Measurements from ENCODE around the gene PAK5.

The PAK5 gene

DNA sequence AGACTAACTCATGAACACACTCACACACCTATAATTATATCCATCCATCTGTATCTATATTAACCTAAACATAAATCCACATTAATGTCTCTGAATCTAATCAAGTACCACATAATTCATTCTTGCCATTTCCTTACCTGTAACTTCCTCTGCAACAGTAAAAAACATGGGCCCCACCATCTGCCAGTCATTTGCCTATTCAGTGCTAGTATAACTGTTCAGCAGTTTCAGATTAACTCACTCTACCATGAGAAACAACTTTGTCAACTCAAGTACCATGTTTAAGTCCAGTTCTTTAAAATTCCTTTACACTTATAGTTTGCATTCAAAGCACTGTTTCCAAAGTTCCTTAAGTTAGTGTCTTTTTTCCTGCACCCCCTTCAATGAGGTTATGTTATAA is 255.7 kb downstream of the PAK5 start:
- Histone ChIP-seq H3K4me1 (ENCODE audit: insufficient read depth, poor library complexity, severe bottlenecking) (no peaks in the 10 kb centered on the region), H3K4me3 (ENCODE audit: severe bottlenecking) (no peak overlapping the region), H3K36me3 (ENCODE audit: low read depth) (no peaks in the 10 kb centered on the region), H3K27me3 (ENCODE audit: insufficient read depth, poor library complexity, severe bottlenecking) (no peaks in the 10 kb centered on the region), H3K27ac (ENCODE audit: poor library complexity, severe bottlenecking) (no peak overlapping the region), H3K9me3 (ENCODE audit: severe bottlenecking) (no peaks in the 10 kb centered on the region)
- TF ChIP-seq, protein P1, sequence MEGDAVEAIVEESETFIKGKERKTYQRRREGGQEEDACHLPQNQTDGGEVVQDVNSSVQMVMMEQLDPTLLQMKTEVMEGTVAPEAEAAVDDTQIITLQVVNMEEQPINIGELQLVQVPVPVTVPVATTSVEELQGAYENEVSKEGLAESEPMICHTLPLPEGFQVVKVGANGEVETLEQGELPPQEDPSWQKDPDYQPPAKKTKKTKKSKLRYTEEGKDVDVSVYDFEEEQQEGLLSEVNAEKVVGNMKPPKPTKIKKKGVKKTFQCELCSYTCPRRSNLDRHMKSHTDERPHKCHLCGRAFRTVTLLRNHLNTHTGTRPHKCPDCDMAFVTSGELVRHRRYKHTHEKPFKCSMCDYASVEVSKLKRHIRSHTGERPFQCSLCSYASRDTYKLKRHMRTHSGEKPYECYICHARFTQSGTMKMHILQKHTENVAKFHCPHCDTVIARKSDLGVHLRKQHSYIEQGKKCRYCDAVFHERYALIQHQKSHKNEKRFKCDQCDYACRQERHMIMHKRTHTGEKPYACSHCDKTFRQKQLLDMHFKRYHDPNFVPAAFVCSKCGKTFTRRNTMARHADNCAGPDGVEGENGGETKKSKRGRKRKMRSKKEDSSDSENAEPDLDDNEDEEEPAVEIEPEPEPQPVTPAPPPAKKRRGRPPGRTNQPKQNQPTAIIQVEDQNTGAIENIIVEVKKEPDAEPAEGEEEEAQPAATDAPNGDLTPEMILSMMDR (IDR thresholded peaks at IDR 0.05; ENCODE audit: poor library complexity, severe bottlenecking): no peak
- ATAC-seq (ENCODE audit: low read depth) (no peak), DNase-seq (ENCODE audit: low spot score) (no peak)

DNA sequence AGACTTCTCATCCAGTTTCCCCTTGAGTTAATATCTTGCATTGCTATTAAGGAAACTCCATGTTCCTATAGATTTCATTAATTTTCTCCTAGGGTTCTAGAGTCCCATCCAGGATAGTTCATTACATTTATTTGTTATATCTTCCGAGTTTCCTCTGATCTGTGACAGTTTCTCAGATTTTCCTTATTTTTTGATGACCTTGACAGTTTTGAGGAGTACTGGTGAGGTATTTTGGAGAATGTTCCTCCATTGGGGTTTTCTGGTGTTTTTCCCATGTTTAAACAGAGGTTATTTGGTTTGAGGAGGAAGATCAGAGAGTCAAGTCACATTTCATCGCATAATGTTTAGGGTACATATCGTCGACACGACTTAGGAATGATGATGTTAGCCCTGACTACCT is 256.7 kb downstream of the PAK5 start:
- Histone ChIP-seq H3K9me3 (ENCODE audit: severe bottlenecking) (no peaks in the 10 kb centered on the region), H3K4me1 (ENCODE audit: insufficient read depth, poor library complexity, severe bottlenecking) (no peaks in the 10 kb centered on the region), H3K36me3 (ENCODE audit: low read depth) (no peaks in the 10 kb centered on the region), H3K4me3 (ENCODE audit: severe bottlenecking) (no peak overlapping the region), H3K27ac (ENCODE audit: poor library complexity, severe bottlenecking) (no peak overlapping the region), H3K27me3 (ENCODE audit: insufficient read depth, poor library complexity, severe bottlenecking) (no peaks in the 10 kb centered on the region)
- DNase-seq (ENCODE audit: low spot score) (no peak), ATAC-seq (ENCODE audit: low read depth) (no peak)
- TF ChIP-seq, protein P1 (IDR thresholded peaks at IDR 0.05; ENCODE audit: poor library complexity, severe bottlenecking): no peak

DNA sequence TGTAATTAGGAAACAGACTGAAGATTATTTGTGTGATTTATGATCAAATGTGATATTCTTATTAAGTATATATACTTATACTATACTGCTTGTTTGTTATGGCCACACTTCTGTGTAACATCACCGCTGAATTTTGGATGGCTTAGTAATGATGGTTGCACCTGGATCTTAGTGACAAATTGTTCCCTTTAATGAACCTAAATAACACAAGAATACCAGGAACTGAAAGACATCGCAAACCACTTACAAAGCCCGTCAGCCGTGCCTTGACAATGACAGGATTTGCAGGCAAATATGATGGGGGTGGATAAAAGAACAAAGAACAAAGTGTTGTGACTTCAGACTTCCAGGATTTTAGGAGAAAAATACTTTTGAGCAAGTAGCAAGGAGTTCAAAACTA is 257.4 kb downstream of the PAK5 start:
- Histone ChIP-seq H3K27ac (ENCODE audit: poor library complexity, severe bottlenecking) (no peak overlapping the region), H3K27me3 (ENCODE audit: insufficient read depth, poor library complexity, severe bottlenecking) (no peaks in the 10 kb centered on the region), H3K4me1 (ENCODE audit: insufficient read depth, poor library complexity, severe bottlenecking) (no peaks in the 10 kb centered on the region), H3K36me3 (ENCODE audit: low read depth) (no peaks in the 10 kb centered on the region), H3K9me3 (ENCODE audit: severe bottlenecking) (no peaks in the 10 kb centered on the region), H3K4me3 (ENCODE audit: severe bottlenecking) (no peak overlapping the region)
- DNase-seq (ENCODE audit: low spot score) (no peak), ATAC-seq (ENCODE audit: low read depth) (no peak)
- TF ChIP-seq, protein P1 (IDR thresholded peaks at IDR 0.05; ENCODE audit: poor library complexity, severe bottlenecking): no peak

DNA sequence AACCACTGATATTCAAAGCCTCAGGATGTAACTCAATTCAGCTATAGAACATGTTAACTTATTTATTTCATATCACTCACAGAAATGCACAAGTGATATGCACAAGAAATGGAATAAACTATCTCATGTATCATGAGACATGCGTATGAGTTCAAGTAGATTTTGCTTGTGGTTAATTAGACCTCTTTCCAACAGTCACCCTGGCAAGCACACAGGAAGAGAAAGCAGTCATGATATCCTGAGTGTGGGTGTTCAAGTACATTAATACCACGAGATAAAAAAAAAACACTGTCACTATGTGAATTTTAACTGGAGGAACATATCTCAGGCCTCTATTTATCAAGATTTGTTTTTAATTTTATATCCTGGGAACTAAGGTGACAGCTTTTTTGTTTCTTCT is 260.3 kb downstream of the PAK5 start:
- DNase-seq (ENCODE audit: low spot score) (no peak), ATAC-seq (ENCODE audit: low read depth) (no peak)
- Histone ChIP-seq H3K4me3 (ENCODE audit: severe bottlenecking) (no peak overlapping the region), H3K36me3 (ENCODE audit: low read depth) (no peaks in the 10 kb centered on the region), H3K4me1 (ENCODE audit: insufficient read depth, poor library complexity, severe bottlenecking) (no peaks in the 10 kb centered on the region), H3K27me3 (ENCODE audit: insufficient read depth, poor library complexity, severe bottlenecking) (no peaks in the 10 kb centered on the region), H3K27ac (ENCODE audit: poor library complexity, severe bottlenecking) (no peak overlapping the region), H3K9me3 (ENCODE audit: severe bottlenecking) (no peaks in the 10 kb centered on the region)
- TF ChIP-seq, protein P1 (IDR thresholded peaks at IDR 0.05; ENCODE audit: poor library complexity, severe bottlenecking): no peak

- H3K27me3 ChIP-seq (ENCODE audit: insufficient read depth, poor library complexity, severe bottlenecking): peaks cover under 1% of the 10 kb centered on the region
- no peak overlapping the region for H3K27ac ChIP-seq (ENCODE audit: poor library complexity, severe bottlenecking)
- ATAC-seq (ENCODE audit: low read depth) (no peak), DNase-seq (ENCODE audit: low spot score) (no peak)
- H3K36me3 ChIP-seq (ENCODE audit: low read depth): no peaks in the 10 kb centered on the region
- no peaks in the 10 kb centered on the region for H3K9me3 ChIP-seq (ENCODE audit: severe bottlenecking)
- H3K4me3 ChIP-seq (ENCODE audit: severe bottlenecking): no peak overlapping the region
- TF ChIP-seq, protein P1 (IDR thresholded peaks at IDR 0.05; ENCODE audit: poor library complexity, severe bottlenecking): no peak
- H3K4me1 ChIP-seq (ENCODE audit: insufficient read depth, poor library complexity, severe bottlenecking): no peaks in the 10 kb centered on the region
These were observed 261.5 kb downstream of the PAK5 start for GRCh38 chr20:9577397-9577796.
